ENCODE data around the gene ADAMTSL2.

ADAMTSL2 gene

DNA sequence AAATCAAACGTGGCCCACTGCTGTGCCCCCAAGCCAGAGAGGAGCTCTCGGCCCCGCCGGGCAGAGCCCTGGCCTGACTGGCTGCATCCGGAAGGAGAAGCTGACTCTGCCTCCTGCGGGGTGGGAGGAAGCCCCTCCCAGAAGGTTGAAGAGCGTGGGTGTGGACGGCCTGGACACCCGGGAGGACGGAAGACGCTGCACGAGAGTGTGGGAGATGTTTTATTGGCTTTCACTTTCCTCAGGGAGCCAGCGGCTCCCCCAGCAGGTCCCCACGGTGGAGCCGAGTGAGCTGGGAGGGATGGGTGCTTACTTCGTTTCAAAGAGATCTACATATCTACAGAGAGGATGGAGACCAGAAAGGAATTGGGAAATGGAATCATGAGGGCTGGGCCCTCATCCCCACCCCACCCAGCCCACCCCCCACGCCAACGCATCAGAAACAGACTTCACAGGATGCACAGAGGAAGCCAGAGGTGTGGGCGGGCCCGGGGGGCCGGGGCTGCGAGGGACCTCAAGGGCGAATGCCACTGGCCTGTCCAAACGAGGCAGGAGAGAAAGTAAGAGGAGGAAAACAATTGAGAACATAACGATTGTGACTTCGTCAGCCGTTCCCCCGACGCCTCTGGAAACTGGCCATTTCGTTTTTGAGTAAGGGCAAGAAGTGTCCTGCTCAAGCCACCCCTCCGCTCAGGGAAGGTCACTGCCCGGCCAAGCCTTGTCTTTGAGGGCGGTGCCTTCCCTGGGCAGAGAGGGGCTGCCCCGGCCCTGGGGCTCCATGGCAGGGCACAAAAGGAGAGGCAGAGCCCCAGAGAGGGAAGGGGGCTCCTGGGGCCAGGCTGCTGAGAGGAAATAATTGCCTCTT lies 42.6 kb downstream of the ADAMTSL2 start:
- no peak for DNase-seq

DNA sequence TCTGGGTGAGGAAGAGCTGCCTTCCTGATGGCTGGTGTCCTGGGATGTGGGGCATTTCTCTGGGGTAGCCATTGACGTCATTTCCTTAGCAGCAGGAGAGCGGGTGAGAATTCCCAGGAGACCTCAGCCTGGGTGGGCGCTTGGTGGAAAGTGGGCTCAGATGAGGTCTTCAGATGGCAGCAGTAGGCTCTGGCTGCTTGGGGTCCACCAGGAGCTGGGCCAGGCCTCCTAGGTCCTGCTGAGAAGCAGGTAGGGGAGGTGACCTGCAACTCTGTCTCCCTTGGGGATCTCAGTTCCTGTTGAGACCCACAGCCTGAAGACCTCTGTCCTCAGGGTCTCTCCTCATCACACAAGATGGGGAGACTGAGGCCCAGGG lies 43.2 kb downstream of the ADAMTSL2 start:
- DNase-seq, result no peak

DNA sequence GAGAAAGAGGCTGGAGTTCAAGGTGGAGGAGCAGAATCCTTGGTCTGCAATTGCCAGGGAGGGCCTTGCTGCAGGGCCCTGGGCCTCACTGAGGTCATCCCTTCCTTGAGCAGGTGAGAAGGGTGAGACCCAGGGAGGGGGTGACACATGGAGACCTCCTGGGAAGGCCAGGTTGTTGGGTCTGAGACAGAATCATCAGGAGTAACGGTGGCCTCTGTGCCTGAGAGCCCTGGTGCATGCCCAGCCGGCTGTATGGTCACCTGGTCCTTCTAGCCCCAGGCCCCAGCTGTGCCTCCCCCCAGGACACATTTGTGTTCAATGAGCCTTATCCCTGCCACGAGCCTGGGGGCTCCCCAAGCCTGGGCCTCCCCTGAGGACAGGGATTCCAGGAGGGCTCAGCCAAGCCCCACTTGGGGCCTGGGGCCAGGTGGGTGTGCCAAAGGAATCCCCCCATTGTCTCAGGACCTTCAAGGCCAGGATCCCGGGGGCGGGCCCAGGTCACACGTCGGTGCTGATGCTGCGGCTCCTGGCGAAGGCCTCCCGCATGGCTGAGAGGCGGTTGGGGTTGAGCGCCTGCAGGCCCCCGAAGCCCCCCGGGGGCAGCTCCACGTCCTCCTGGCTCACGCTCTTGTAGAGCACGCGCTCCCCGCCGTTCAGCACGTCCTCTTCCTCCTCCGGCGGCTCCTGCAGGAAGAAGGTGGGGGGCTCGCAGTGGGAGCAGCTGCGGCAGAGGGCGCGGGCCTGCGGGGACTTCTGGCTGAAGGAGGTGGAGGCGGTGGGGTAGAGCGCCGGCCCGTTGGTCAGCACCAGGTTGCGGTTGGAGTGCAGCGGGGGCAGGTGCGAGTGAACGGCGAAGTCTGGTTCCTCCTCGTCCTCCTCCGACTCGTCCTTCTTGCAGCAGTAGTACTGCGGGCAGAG lies 44.3 kb downstream of the ADAMTSL2 start:
- DNase-seq, result no peak

DNA sequence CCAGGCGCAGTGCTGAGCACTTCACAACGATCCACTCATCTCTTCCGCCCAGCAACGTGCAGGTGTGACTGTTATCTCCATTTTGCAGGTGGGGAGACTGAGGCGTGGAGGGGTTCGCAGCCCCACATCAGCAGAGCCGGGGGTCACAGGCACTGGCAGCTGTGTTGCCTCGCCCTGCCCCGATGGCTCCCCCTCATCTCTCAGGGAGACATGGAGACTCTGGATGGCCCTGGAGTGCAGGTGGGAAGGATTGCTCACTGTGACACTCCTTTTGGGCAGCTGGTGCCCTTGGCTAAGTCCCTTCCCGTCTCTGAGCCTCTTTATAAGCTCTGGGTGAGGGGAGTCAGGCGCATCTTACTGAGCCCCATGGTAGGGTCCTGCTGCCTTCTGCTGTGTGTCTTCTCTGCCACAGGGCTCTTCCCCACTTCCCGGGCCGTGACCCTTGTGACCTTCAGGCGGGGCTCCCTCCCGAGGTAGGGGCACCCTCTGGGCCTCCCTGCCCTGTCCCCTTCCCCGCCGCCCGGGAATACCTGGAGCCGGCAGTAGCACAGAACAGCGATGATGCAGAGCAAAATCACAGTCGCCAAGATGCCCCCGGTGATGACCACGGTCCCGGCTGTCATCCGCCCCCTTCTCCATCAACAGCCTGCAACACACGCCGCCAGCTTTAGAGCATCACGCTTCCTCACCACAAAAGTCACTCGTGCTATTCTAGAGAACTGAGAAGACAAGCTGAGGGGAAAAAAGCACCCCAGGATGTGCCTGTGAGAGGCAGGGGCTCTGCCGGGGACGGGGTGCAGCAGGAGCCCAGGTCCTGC lies 45.3 kb downstream of the ADAMTSL2 start:
- DNase-seq, result no peak

DNA sequence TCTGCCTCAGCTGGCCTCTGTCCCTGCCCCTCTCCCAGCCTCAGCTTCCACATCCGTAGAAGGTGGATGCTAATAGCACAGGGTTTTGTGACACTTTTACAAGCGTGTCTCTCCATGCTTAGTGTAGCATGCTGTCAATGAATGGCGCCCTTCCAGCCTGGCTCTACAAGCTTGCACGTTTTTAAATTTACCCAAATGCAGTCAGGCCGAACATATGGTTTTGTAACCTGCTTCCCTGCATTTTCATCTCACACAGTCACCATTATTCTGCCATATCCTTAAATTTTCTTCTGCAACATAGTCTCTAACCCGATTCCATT lies 45.9 kb downstream of the ADAMTSL2 start:
- DNase-seq, result no peak

DNA sequence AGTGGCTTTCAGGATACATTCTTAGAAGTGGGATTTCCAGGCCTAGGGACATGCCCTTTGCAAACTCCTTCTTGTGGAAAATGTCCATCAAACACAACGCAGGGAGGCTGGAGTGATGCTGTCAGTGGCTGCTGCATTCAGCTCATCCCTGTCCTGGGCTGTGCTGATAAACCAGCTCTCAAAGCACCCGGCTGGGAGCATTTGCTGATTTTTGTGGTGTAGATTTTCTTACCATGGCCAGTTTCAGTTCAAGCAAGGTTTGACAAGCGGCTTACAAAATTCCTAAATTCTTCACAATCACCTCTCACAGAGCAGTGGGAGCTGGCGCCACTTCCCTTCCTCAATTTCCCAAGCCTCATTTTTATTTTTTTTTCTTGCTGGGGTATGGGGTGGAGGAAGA lies 46.5 kb downstream of the ADAMTSL2 start:
- no peak for DNase-seq

DNA sequence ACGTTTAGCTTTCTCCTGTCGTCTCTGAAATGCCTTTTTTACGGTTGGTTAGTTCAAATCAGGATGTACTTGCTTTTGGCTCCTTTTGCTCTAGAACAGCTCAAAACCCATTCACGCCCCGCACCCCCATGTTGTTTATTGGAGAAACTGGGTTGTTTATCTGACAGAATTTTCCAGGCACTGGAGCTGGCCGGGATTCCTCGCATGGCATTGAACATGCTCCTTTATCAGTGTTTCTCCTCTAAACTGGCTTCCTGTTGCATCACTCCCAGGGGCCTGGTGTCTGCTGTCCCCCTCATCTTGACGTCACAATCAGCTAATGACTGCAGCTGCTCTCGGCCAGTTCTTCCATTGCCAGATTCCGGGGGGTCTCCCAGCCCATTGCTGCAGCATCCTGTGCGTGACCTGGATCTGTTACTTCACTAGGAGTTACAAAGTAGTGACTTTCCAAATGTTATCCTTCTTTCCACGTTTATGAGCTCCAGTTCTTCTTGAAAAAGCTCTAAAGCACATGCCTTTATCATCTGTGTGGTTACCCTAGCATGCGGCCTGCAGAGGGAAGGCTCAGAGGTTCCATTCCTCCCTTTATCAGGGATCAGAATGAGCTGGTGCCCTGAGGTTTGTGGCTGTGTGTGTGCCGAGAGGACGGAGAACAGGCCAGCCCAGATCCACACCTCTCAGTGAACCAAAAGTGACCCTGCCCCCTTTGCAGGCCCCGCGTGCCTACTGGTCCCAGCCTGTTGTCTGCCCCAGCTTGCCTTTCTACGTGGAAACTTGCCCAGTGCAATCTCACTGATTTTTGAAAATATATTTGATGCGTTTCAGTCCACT lies 47.2 kb downstream of the ADAMTSL2 start:
- no peak for DNase-seq

DNA sequence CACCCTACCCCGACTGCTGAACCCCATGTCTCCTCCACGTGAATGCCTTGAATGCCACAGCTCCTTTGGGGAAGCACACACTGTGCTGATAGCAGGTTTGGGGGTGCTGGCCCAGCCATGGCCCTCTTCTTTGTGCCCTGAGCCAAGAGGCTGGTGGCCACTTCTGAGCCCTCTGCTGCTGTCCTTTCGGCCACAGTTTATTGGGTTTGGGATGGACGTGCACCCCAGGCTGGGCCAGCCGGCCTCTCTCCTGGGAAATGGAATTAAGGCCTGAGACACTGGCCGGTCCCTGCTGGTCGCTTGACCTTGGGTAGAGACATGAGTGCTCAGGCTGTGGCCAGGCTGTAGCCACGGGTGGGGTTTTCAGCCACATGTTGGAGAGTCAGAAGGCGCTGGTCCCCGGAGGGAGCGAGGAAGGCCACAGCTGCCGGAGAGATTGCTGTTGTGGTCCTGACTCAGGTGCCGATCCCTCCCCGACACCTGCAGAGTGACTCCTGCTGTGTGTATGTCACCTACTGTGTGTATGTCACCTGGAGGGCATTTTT lies 48.1 kb downstream of the ADAMTSL2 start:
- DNase-seq, result no peak

DNA sequence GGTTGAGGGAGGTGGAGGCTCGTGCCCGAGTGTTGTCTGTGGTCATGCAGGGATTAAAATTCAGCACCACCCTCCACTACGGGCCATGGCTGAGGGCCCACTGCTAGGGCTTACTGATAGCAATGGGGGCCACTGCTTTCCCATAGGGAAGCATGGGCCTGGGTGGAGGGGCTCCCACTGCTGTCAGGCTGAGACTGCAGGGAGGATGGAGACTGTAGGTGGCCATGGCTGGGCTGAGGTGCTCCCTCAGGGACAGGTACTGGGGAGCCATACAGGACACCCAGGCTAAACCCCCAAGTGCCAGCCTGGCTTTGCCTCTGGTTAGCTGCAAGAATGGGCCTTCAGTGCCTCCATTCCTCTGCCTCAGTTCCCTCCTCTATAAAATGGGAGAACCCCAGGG lies 48.6 kb downstream of the ADAMTSL2 start:
- DNase-seq, result no peak

DNA sequence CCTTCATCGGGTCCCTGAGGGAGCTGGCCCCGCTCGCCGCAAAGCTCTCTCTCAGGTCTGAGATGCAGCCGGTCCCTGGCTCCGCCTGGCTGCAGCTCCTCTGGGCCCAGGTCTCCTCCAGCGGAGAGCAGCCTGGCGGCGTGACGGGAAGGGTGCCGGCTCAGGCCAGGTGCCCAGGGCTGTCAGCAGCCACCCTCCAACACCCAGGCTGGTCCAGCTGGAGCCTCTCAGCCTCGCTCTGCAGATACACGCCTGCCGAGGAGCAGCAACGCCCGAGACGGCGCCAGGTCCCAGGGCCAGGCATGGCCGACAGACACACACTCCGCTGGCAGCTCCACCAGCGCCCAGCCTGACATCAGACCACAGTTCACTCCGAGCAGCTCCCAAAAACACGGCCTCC lies 49.1 kb downstream of the ADAMTSL2 start:
- DNase-seq, result peak; percentile 50

DNA sequence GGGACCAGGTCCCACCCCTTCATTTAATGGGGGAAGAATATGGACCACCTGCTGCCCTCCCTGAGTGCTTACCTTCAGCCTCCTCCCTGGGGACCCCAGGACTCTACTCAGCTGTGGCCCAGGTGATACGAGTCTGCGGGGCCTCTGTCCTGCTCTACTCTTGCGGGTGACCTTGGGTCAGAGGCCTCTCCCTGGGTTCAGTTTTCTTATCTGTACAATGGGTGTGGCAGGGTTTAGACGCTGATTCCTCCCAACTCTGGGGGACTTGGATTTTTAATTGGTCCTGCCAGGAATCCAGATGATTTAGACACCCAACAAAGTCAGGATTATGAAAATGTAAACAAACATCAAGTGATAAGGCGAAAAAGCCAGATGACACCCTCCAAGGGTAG lies 49.7 kb downstream of the ADAMTSL2 start:
- no peak for DNase-seq

DNA sequence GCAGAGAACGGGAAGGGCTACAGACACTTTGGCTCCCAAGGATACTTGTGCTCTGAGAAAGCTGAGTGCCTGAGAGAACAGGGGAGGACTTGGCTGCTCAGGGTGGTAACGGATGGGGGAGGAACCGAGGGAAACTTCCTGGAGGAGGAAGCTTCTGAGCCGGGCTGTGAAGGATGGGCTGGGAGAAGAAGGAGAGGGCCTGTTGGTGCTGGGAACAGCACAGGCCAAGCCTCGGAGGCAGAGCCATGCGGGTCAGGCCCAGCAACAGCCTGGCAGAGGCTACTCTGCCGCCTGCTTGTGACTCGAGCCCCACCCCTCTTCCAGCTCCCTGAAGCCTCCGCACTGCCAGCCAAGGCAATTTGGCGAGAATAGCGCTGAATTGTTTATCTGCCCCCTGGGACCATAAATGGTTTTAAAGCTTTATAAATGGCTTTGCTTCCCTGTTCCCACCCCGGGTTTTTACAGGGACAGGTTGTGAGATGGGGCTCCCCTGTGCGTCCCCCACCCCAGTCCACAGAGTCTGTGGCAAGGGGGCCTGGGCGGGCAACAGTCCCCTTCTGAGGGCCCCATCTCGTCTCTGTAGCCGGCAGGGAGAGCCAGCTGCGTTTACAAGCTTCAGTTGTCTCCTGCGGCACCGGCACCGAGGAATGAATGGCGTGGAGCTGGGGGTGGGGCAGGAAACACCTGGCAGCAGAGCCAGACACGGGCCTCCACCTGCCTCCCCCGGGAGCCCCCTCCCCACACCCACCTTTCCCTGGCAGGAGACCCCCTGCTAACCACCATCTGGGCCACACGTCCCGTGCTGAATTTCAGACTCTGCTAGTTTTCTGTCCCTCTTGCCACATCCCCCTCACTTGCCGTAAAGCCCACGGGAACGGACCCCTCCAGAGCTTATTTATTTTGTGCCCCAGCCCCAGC lies 50.3 kb downstream of the ADAMTSL2 start:
- DNase-seq, result peak; percentile 97

DNA sequence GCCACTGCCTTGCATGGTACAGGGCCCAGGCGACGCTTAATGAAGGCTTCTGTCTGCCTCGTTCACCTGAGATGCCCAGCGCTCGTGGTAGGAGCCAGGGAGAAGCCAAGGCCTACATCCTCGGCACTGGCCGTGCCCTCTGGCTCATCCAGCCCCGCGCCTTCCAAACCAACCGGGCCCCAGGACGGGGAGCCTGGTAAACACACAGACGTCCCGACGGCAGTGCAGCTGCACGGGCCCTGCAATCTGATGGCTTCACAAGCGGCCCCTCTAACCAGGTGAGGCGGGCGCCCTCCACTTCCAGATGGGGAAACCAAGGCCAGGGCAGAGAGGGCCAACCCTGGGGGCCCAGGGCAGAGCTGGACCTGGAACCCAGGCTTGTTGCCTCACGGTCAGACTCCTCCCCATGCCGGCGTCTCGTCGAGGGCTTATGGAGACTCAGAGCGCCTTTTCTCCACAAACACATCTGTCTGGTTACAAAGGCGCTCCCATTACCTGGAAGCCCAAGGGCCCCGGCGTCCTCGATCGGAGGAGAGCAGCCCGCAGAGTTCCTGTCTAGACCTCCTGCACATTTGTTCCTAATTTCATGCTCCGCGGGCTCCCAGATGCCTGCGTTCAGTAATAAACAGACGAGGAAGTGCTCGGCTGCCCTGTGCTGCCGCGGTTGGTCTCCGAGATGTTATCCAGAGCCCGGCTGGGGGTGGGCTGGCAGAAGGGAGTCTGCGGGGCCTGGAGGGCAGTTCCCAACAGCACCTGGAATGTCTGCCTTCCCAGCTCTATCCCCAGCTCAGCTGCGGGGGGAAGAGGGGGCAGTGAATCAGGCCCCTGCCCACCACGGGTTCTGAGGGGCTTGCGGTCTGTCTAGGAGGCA lies 51.2 kb downstream of the ADAMTSL2 start:
- peak; percentile 37 for DNase-seq

DNA sequence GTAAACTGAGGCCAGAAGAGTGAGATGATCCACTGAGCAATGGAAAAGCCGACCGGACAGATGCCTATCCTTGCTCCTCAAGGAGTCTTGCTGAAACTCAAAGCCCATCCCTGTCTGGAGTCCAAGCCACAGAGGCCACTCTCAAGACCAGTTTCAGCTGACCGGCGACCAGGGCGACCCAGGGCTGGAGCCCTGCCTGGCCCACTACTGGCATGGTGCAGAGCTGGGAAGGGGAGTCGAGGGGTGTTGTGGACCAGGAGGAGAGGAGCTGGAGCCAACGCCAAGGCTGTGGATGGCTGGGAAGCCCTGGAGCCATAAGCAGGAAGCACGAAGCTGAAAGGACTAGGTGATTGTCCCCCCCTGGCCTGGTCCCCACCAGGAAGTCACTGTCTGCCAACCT lies 52.5 kb downstream of the ADAMTSL2 start:
- DNase-seq, result no peak

DNA sequence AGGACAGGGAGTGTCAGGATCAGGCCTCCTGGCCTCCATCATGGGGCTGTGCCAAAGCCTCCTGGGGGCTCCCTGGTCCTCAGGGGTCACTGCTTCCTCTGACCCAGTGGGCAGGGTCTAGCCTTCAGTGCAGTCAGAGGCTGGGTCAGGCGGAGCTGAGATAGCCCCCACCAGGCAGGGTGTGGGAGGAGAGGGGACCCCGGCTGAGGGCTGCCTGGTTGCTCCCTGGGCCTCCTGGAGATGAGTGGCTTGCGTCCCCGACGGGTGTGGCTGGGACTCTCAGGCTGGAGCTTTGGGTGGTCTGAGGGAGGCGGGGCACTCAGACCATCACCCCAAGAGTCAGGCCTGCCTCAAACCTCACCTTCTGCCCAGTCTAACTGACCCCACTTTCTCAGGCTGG lies 53.0 kb downstream of the ADAMTSL2 start:
- DNase-seq, result no peak

DNA sequence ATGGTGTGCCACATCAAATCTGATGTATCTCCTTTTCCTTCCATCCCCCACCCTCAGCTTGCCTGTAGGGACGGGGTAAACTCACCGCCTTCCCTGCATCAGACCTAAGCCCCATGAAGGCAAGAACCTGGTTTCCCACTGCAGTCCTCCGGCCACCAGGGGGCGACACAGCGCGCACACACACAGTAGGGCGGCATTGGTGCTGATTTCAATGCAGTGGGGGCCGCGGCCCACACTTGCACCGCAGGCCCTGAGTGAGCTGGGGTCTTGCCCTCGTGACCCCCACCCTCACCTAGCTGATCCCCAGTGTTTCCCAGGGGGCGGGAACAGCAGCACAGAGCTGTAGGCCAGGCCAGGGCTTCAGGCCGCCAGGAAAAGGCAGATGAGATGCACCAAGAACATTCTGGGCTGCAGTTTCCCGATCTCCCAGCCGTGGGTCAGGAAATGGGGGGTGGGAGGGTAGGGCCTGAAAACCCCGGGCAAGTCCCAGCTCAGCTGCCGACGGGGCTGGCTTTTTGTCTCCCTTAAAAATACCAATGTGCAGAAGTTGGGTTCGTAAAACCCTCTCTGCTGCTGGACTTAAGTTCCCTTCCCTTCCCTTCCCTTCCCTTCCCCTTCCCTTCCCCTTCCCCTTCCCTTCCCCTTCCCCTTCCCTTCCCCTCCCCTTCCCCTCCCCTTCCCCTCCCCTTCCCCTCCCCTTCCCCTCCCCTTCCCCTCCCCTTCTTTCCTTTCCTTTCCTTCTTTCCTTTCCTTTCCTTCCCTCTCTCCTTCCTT lies 55.1 kb downstream of the ADAMTSL2 start:
- DNase-seq, result no peak

DNA sequence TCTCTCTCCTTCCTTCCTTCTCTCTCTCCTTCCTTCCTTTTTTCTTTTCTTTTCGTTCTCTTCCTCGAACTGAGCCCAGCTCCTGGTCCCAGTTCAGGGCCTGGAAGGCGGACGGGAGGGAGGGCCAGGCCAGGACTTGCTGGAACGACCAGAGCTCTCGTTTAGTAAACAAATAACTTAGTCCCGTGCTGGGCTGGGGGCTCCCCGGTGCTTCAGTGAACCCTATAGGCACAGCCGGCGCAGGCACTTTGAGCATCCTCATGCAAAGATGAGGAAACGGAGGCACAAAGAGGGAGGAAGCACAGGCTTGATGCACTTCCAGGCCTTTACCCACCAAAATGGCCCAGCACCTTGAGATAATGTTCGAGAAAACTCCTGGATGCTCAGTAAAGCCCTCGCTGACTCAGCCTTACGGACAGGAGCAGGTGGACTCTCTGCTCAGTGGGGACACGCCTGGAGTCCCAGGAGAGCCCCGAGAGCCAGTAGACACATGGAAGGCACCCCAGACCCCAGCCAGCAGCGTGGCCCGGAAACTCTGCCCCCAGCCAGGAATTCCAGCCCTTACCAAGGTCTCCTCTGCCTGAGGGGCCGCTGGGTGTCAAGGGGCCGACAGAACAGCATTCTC lies 55.8 kb downstream of the ADAMTSL2 start:
- DNase-seq, result no peak

DNA sequence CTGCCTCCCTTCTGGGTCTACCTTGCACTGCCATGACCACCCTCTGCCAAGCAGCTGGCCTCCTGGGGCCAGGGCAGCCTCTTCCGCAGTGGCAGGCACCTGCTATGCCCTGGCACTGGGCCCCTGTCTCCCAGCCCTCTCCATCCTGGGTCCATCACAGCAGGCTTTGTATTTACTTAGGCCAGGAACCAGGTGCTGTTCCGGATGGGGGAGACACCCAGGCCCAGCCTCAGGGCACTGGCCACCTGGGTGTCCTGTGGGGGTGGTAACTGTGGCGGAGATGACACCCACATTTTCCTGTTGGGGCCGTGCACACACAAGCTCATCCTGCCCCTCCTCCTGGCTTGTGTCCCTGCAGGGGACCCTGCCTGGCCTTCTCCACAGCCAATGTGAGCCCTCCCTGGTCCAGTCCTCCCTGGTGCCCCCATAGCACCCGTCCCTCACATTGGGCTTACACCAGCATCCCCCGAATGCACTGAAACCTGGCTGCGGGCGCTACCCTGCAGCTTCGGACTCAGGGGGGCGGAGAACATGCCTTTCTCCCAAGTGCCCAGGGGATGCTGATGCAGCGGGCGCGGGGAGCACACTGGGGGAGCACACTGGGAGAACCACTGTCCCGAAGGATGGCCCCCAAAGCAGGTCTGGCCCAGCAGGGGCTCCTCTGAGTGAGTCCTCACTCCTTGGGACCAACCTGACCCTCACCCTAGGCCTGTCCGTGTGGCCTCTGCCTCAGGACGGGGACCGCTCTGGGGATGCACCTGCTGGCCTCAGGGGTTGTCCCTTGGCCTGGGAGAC lies 56.8 kb downstream of the ADAMTSL2 start:
- DNase-seq, result peak; percentile 87

All from NCI-H1092 treated with DMSO at 0.1 percent for 48 hours (cell line).